Esophagus squamous epithelium (tissue), 5 donors: ENCODE data around the gene ASIC2. TPM values are rescaled to one million over a fixed set of nuclear protein-coding genes. Genes with fewer than 3 reads are reported as not detected.
A peak's percentile ranks its signal among the peaks of the same experiment; 100 is the strongest.

ENCODE experiments used
- DNase-seq: peaks from one replicate; lab custom pipeline; 2025; lab: John Stamatoyannopoulos, UW
- H3K27ac ChIP-seq, 4 donors: fragments of 200-600 bp; sonication (generic); one replicate each; pipeline ENCODE4 v1.5.1; 2016 to 2019; ENCODE audit warnings: mild to moderate bottlenecking in 1 of 4
- H3K27me3 ChIP-seq, 4 donors: fragments of 200-600 bp; sonication (generic); 1 replicate in 3 of 4; 2 replicates in 1 of 4; pipeline versions ENCODE4 v1.5.1 to v1.6.0; 2017 to 2021; ENCODE audit warnings: antibody characterized with exemption in 1 of 4
- H3K36me3 ChIP-seq, 3 donors: fragments of 200-600 bp; sonication (generic); one replicate each; pipeline ENCODE4 v1.5.1; 2016 to 2019
- H3K4me1 ChIP-seq, 3 donors: fragments of 200-600 bp; sonication (generic); one replicate each; pipeline ENCODE4 v1.5.1; 2017 to 2019
- H3K4me3 ChIP-seq, 4 donors: fragments of 200-600 bp; sonication (generic); 1 replicate in 3 of 4; 2 replicates in 1 of 4; pipeline ENCODE4 v1.5.1; 2016 to 2019; ENCODE audit warnings: mild to moderate bottlenecking in 2 of 4, moderate library complexity in 1 of 4
- H3K9me3 ChIP-seq, 3 donors: fragments of 200-600 bp; sonication (generic); one replicate each; pipeline ENCODE4 v1.5.1; 2016 to 2019
- CTCF ChIP-seq, 6 experiments: fragments of 450-650 bp in 4 of 6; fragments of 200-600 bp in 2 of 6; sonication (generic) in 2 of 6; IDR thresholded peaks; one replicate each; pipeline ENCODE4 v1.5.1; 2016 to 2019; ENCODE audit warnings: antibody characterized with exemption in 6 of 6, mild to moderate bottlenecking in 4 of 6, moderate library complexity in 4 of 6
- POLR2A ChIP-seq, 4 donors: fragments of 450-650 bp; IDR thresholded peaks; one replicate each; pipeline ENCODE4 v1.6.1; 2017; ENCODE audit warnings: antibody characterized with exemption in 4 of 4, mild to moderate bottlenecking in 4 of 4, moderate library complexity in 3 of 4
- WGBS, 2 donors: methylation state at CpG; one replicate each; pipeline ENCODE4 v1.1.5; 2018; 5-methylcytosine and 5-hydroxymethylcytosine counted together
- intact Hi-C: fragments of 100-400 bp; cut with DNase I; formaldehyde crosslinking; loops from one replicate; pipeline ENCODE4 v1.15.0; 2022
- total RNA-seq, 4 donors: library from RNA; depleted of rRNA; stranded (reverse); fragments of >200 nt; gene quantifications; one replicate each; pipeline ENCODE4 v1.1.0, GENCODE V29; 2016
- donor health status: DM: yes; HTN: yes; CAD: no.

The ASIC2 gene
- total RNA-seq, 4 donors from 2014 or later = 0.29 TPM; not detected in 3

- H3K4me3 ChIP-seq = no peak overlapping the region
- H3K27ac ChIP-seq = no peak overlapping the region
- WGBS, 2 donors = 46 to 53% methylated on average over 7 to 8 of the region's 8 CpGs
- no peaks in the 10 kb centered on the region for H3K36me3 ChIP-seq
- no peaks in the 10 kb centered on the region for H3K4me1 ChIP-seq
- no peak for TF ChIP-seq POLR2A (IDR thresholded peaks at IDR 0.05)
- TF ChIP-seq CTCF (IDR thresholded peaks at IDR 0.05) = no peak
- H3K27me3 ChIP-seq = peaks cover 0 to 99% (median 0%) of the 10 kb centered on the region in 4 donors
- DNase-seq = no peak
- no peaks in the 10 kb centered on the region for H3K9me3 ChIP-seq
- intact Hi-C loops = no loop called here
Observed at GRCh38 chr17:33242375-33243124, 50.5 kb downstream of the ASIC2 start.

- Histone ChIP-seq H3K36me3 (no peaks in the 10 kb centered on the region), H3K27me3 (peaks cover 0 to 100% (median 0%) of the 10 kb centered on the region in 4 donors), H3K9me3 (no peaks in the 10 kb centered on the region), H3K4me1 (no peaks in the 10 kb centered on the region), H3K4me3 (no peak overlapping the region), H3K27ac (no peak overlapping the region)
- no peak for TF ChIP-seq CTCF (IDR thresholded peaks at IDR 0.05)
- TF ChIP-seq POLR2A (IDR thresholded peaks at IDR 0.05) = no peak
- intact Hi-C loops = no loop called here
- no peak for DNase-seq
Observed at GRCh38 chr17:33241390-33241789, 51.7 kb downstream of the ASIC2 start.

- WGBS, 2 donors = 88% methylated on average over 4 of the region's 6 CpGs; no CpG with 5 or more reads in 1 of the 2 donors
- TF ChIP-seq CTCF (IDR thresholded peaks at IDR 0.05) (no peak), POLR2A (IDR thresholded peaks at IDR 0.05) (no peak)
Observed at GRCh38 chr17:33240362-33240761, 52.7 kb downstream of the ASIC2 start.

GRCh38 chr17:33239702-33240101, 53.4 kb downstream of the ASIC2 start:
- no peaks in the 10 kb centered on the region for H3K36me3 ChIP-seq
- intact Hi-C loops = no loop called here
- H3K27me3 ChIP-seq = peaks cover 0 to 99% (median 0%) of the 10 kb centered on the region in 4 donors
- H3K4me1 ChIP-seq = peaks cover 7 to 12% (median 8%) of the 10 kb centered on the region in 3 donors
- no peak overlapping the region for H3K4me3 ChIP-seq
- H3K9me3 ChIP-seq = no peaks in the 10 kb centered on the region
- no peak for DNase-seq
- WGBS, 2 donors = 63 to 100% methylated on average over 1 of the region's 1 CpG
- no peak for TF ChIP-seq POLR2A (IDR thresholded peaks at IDR 0.05)
- no peak overlapping the region for H3K27ac ChIP-seq

More at GRCh38 chr17:33240362-33240761, 52.7 kb downstream of the ASIC2 start:
- Histone ChIP-seq H3K9me3 (no peaks in the 10 kb centered on the region), H3K27ac (no peak overlapping the region), H3K27me3 (peaks cover 0 to 100% (median 0%) of the 10 kb centered on the region in 4 donors), H3K36me3 (no peaks in the 10 kb centered on the region), H3K4me3 (no peak overlapping the region), H3K4me1 (peaks cover 3 to 6% (median 3%) of the 10 kb centered on the region in 3 donors)
- DNase-seq = no peak
- intact Hi-C loops = no loop called here

GRCh38 chr17:33234930-33235685, 58.0 kb downstream of the ASIC2 start:
- WGBS, 2 donors = 39 to 55% methylated on average over 3 to 4 of the region's 6 CpGs

More at GRCh38 chr17:33234930-33235685, 58.0 kb downstream of the ASIC2 start:
- H3K27me3 ChIP-seq = peaks cover 0 to 99% (median 0%) of the 10 kb centered on the region in 4 donors
- H3K36me3 ChIP-seq = no peaks in the 10 kb centered on the region
- H3K9me3 ChIP-seq = no peaks in the 10 kb centered on the region
- H3K4me3 ChIP-seq = no peak overlapping the region
- DNase-seq = no peak
- peaks cover 7 to 23% (median 8%) of the 10 kb centered on the region in 3 donors for H3K4me1 ChIP-seq
- intact Hi-C loops = no loop called here
- H3K27ac ChIP-seq = peak overlapping the region in 1 of 4 donors; percentile 7
- no peak for TF ChIP-seq CTCF (IDR thresholded peaks at IDR 0.05)
- no peak for TF ChIP-seq POLR2A (IDR thresholded peaks at IDR 0.05)
